Hepatic stellate cell (primary cell): Measurements from ENCODE around the gene CSTA.
A peak's percentile ranks its signal among the peaks of the same experiment; 100 is the strongest.

Experiments used
- DNase-seq: peaks from one replicate; pipeline ENCODE4 v3.0.0; 2011; ENCODE audit warnings: low spot score

The CSTA gene

GRCh38 chr3:122322095-122323075 lies 2.7 kb upstream of the CSTA start:
- DNase-seq = no peak

GRCh38 chr3:122325769-122326168 lies 721 bp downstream of the CSTA start:
- no peak for DNase-seq

GRCh38 chr3:122331886-122332285 lies 6.8 kb downstream of the CSTA start:
- DNase-seq = no peak

- DNase-seq = no peak
Observed at GRCh38 chr3:122332551-122332950, 7.5 kb downstream of the CSTA start.

GRCh38 chr3:122342803-122343202 lies 17.8 kb downstream of the CSTA start:
- no peak for DNase-seq

GRCh38 chr3:122343654-122344053 lies 18.6 kb downstream of the CSTA start:
- no peak for DNase-seq

GRCh38 chr3:122349171-122349570 lies 24.1 kb downstream of the CSTA start:
- DNase-seq = no peak

GRCh38 chr3:122350814-122351418 lies 25.9 kb downstream of the CSTA start:
- no peak for DNase-seq

- DNase-seq = no peak
Observed at GRCh38 chr3:122351612-122352011, 26.6 kb downstream of the CSTA start.

- DNase-seq = no peak
Observed at GRCh38 chr3:122353215-122353614, 28.2 kb downstream of the CSTA start.

- DNase-seq = no peak
Observed at GRCh38 chr3:122353893-122354401, 28.9 kb downstream of the CSTA start.

- DNase-seq = no peak
Observed at GRCh38 chr3:122355612-122356011, 30.6 kb downstream of the CSTA start.

GRCh38 chr3:122356402-122356801 lies 31.4 kb downstream of the CSTA start:
- DNase-seq = no peak

- no peak for DNase-seq
Observed at GRCh38 chr3:122357828-122358702, 33.0 kb downstream of the CSTA start.

GRCh38 chr3:122358703-122359032 lies 33.6 kb downstream of the CSTA start:
- no peak for DNase-seq

GRCh38 chr3:122362026-122362425 lies 37.0 kb downstream of the CSTA start:
- no peak for DNase-seq

- no peak for DNase-seq
Observed at GRCh38 chr3:122364490-122364889, 39.4 kb downstream of the CSTA start.

GRCh38 chr3:122365073-122365472 lies 40.0 kb downstream of the CSTA start:
- no peak for DNase-seq

GRCh38 chr3:122365582-122366378 lies 40.7 kb downstream of the CSTA start:
- peak; percentile 5 for DNase-seq

GRCh38 chr3:122366379-122366749 lies 41.3 kb downstream of the CSTA start:
- no peak for DNase-seq

- no peak for DNase-seq
Observed at GRCh38 chr3:122374034-122374433, 49.0 kb downstream of the CSTA start.

- DNase-seq = no peak
Observed at GRCh38 chr3:122377975-122378374, 52.9 kb downstream of the CSTA start.
